HL-60/S4 (cell line): Measurements from ENCODE around the gene RMC1.

ENCODE experiments used
- in situ Hi-C: fragments of 300-500 bp; cut with MboI; formaldehyde crosslinking; loops from 2 replicates; pipeline ENCODE4 v1.14.3; 2022; ENCODE audit warnings: low sequenced_read_pairs

Gene RMC1

GRCh38 chr18:23495723-23496440 is 7.4 kb upstream of the RMC1 start:
- in situ Hi-C loops: no loop called here

GRCh38 chr18:23498117-23498516 is 5.2 kb upstream of the RMC1 start:
- in situ Hi-C loops: no loop called here

- in situ Hi-C loops: no loop called here
These were observed 4.4 kb upstream of the RMC1 start for GRCh38 chr18:23498877-23499276.

GRCh38 chr18:23499291-23499781 is 4.0 kb upstream of the RMC1 start:
- in situ Hi-C loops: no loop called here

DNA sequence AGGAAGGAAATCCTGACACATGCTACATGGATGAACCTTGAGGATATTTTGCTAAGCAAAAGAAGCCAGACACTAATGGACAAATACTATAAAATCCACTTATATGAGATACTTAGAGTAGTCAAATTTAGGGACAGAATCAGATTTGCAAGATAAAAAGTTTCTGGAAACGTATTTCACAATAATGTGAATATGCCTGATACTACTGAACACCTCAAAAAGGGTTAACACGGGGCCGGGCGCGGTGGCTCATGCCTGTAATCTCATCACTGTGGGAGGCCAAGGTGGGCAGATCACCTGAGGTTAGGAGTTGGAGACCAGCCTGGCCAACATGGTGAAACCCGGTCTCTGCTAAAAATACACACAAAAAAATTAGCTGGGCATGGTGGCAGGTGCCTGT is 1.7 kb upstream of the RMC1 start:
- in situ Hi-C loops: loop anchor here (25.0 kb wide), 2 partner anchors 311 to 611 kb away; no protein-coding TSS in a partner anchor

DNA sequence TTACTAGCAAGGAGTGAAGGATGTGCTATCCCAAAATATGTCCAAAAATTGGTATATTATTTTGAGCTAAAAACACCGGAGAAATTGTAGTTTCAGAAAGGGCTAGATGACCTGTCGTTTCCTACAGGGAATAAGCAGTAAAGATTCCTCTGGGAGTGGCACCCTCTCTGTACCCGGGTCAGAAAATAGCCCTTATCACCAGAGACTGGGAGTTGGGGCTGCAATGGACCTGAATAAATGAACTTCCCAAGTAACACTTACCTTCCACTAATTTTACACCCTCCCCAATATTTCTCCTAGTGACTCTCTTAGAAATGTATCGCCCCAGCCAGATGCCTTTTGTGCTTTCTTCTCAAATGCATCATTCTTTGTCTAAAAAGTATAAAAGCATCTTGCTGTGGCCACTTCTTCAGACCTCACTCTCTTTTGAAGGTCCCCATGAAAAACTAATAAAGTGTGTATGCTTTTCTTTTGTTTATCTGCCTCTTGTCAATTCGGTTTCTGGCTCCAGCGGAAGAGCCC is 734 bp upstream of the RMC1 start:
- in situ Hi-C loops: loop anchor here (25.0 kb wide), 2 partner anchors 310 to 610 kb away; no protein-coding TSS in a partner anchor

DNA sequence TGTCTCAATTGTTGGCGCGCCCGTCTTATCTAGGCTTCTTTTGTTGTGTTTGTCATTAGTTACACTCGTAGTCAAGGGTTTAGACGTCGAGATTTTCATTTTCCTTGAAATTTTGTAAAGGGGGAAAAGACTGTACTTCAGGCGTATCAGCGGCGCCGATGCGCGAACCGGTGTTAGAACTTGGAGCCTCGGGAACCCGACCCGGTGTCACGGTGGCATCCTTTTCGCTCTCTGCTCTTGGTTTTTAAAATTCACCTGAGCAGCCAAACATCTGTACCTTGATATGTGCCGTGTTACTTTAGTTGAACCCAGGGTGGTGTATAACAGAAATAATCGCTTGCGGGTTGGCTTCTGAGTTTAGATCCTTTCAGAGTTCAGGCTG is 643 bp downstream of the RMC1 start:
- in situ Hi-C loops: loop anchor here (25.0 kb wide), 2 partner anchors 308 to 608 kb away; no protein-coding TSS in a partner anchor

DNA sequence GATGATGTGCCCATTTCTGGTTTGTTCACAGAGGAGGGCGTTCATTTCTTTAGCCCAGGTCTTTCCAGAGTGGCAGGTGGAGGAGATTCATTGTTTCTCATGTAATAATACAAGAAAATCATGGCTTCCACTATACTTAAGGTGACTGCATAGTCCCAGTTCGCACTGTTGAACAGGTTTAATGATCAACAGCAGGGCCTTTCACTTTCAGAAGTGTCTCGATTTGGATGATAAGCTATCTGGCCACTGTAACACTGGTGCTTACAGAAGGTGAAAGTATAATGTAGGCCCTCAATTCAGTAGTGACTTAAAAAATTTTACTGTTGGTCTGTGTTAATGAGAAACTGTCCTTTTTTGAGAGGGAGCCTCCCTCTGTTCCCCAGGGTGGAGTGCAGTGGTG is 1.4 kb downstream of the RMC1 start:
- in situ Hi-C loops: loop anchor here (25.0 kb wide), 2 partner anchors 308 to 608 kb away; no protein-coding TSS in a partner anchor

- in situ Hi-C loops: loop anchor here (25.0 kb wide), 2 partner anchors 306 to 606 kb away; no protein-coding TSS in a partner anchor
These were observed 3.1 kb downstream of the RMC1 start for GRCh38 chr18:23506393-23506792.

DNA sequence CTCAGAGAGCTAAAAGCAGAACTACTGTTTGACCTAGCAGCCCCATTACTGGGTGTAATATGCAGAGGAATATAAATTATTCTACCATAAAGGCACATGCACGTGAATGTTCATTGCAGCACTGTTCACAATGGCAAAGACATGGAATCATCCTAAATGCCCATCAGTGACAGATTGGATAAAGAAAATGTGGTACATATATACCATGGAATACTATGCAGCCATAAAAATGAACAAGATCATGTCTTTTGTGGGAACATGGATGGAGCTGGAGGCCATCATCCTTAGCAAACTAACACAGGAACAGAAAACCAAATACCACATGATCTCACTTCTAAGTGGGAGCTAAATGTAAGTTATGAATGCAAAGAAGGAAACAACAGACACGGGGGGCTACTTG is 7.6 kb downstream of the RMC1 start:
- in situ Hi-C loops: loop anchor here (25.0 kb wide), 2 partner anchors 301 to 601 kb away; no protein-coding TSS in a partner anchor

DNA sequence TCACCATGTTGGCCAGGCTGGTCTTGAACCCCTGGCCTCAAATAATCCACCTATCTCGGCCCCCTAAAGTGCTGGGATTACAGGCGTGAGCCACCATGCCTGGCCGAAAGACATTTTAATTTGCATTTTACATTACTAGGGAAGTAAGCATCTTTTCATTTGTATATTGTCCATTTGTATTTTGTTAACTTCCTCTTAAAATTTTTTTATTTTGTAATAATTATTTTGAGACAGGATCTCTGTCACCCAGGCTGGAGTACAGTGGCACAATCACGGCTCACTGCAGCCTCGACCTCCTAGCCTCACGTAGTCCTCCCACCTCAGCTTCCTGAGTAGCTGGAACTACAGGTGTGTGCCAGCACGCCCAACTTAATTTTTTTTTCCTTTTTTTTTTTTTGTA is 8.9 kb downstream of the RMC1 start:
- in situ Hi-C loops: loop anchor here (25.0 kb wide), 2 partner anchors 300 to 600 kb away; no protein-coding TSS in a partner anchor

- in situ Hi-C loops: loop anchor here (25.0 kb wide), 2 partner anchors 300 to 600 kb away; no protein-coding TSS in a partner anchor
These were observed 9.3 kb downstream of the RMC1 start for GRCh38 chr18:23512641-23513040.

- in situ Hi-C loops: loop anchor here (25.0 kb wide), 2 partner anchors 296 to 596 kb away; no protein-coding TSS in a partner anchor
These were observed 12.7 kb downstream of the RMC1 start for GRCh38 chr18:23515911-23516546.

DNA sequence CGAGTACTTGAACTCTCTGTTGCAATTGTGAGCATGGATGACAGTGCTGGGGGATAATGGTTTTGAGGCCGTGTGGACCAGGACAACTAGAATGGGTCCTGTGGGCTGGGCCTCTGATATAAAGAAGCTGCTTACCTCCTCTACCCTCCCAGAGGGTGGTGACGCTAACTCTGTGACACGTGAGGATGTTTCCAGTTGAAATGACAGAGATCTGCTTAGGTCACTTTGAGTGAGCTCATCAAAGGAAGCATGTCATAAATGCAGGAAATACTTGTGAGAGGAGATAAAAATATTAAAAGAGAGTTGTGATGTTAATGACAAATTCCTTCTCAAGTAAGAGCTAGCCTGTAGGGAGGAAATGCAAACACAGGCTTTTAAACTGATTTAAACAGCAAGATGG is 16.4 kb downstream of the RMC1 start:
- in situ Hi-C loops: loop anchor here (25.0 kb wide), 2 partner anchors 293 to 593 kb away; no protein-coding TSS in a partner anchor

- in situ Hi-C loops: loop anchor here (25.0 kb wide), 2 partner anchors 291 to 591 kb away; no protein-coding TSS in a partner anchor
These were observed 18.0 kb downstream of the RMC1 start for GRCh38 chr18:23521271-23521670.

GRCh38 chr18:23521907-23522306 is 18.6 kb downstream of the RMC1 start:
- in situ Hi-C loops: loop anchor here (25.0 kb wide), 2 partner anchors 290 to 590 kb away; no protein-coding TSS in a partner anchor

GRCh38 chr18:23523429-23524212 is 20.3 kb downstream of the RMC1 start:
- in situ Hi-C loops: loop anchor here (25.0 kb wide), 2 partner anchors 289 to 589 kb away; no protein-coding TSS in a partner anchor

- in situ Hi-C loops: loop anchor here (25.0 kb wide), 2 partner anchors 288 to 588 kb away; no protein-coding TSS in a partner anchor
These were observed 20.9 kb downstream of the RMC1 start for GRCh38 chr18:23524213-23524707.

GRCh38 chr18:23526501-23527063 is 23.3 kb downstream of the RMC1 start:
- in situ Hi-C loops: loop anchor here (25.0 kb wide), 1 partner anchor 111 kb away; no protein-coding TSS in a partner anchor
